ENCODE measurements around the gene FARS2.

DNA sequence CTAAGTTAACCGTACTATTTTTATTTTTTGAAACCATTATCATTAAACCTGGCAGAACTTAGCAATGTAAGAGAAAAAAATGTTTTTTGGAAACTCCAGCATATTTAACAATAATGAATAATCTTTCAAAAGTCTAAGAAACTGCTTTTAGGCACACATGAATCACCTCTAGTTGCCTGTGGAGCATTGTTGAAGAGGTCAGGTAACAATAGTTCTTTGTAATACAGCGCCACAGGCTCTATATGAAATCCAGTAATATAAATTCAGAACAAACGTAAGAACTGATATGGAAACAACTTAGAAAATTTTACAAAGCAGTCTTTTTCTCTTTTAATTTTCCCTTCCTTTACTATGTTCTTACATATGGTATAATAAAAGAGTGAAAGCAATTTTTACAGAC is 10.9 kb upstream of the FARS2 start:
- TF ChIP-seq, protein P1, sequence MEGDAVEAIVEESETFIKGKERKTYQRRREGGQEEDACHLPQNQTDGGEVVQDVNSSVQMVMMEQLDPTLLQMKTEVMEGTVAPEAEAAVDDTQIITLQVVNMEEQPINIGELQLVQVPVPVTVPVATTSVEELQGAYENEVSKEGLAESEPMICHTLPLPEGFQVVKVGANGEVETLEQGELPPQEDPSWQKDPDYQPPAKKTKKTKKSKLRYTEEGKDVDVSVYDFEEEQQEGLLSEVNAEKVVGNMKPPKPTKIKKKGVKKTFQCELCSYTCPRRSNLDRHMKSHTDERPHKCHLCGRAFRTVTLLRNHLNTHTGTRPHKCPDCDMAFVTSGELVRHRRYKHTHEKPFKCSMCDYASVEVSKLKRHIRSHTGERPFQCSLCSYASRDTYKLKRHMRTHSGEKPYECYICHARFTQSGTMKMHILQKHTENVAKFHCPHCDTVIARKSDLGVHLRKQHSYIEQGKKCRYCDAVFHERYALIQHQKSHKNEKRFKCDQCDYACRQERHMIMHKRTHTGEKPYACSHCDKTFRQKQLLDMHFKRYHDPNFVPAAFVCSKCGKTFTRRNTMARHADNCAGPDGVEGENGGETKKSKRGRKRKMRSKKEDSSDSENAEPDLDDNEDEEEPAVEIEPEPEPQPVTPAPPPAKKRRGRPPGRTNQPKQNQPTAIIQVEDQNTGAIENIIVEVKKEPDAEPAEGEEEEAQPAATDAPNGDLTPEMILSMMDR (tag by site-specific recombination; IDR thresholded peaks at IDR 0.05): no peak
- TF ChIP-seq ZNF558 (tag by site-specific recombination; IDR thresholded peaks at IDR 0.05) (no peak), SCRT2 (tag by site-specific recombination; IDR thresholded peaks at IDR 0.05) (no peak), ZNF155 (tag by site-specific recombination; IDR thresholded peaks at IDR 0.05) (no peak), ZNF549 (tag by site-specific recombination; IDR thresholded peaks at IDR 0.05) (no peak), ZNF121 (tag by site-specific recombination; IDR thresholded peaks at IDR 0.05) (no peak), ZSCAN16 (tag by site-specific recombination; IDR thresholded peaks at IDR 0.05) (no peak), ZNF19 (tag by site-specific recombination; IDR thresholded peaks at IDR 0.05; ENCODE audit: low read depth) (no peak), ZNF302 (tag by site-specific recombination; IDR thresholded peaks at IDR 0.05; ENCODE audit: low read depth) (no peak), ZNF350 (tag by site-specific recombination; IDR thresholded peaks at IDR 0.05) (no peak)
- TF ChIP-seq, protein P2, sequence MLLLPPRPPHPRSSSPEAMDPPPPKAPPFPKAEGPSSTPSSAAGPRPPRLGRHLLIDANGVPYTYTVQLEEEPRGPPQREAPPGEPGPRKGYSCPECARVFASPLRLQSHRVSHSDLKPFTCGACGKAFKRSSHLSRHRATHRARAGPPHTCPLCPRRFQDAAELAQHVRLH (tag by site-specific recombination; IDR thresholded peaks at IDR 0.05): no peak
- TF ChIP-seq, protein P3, sequence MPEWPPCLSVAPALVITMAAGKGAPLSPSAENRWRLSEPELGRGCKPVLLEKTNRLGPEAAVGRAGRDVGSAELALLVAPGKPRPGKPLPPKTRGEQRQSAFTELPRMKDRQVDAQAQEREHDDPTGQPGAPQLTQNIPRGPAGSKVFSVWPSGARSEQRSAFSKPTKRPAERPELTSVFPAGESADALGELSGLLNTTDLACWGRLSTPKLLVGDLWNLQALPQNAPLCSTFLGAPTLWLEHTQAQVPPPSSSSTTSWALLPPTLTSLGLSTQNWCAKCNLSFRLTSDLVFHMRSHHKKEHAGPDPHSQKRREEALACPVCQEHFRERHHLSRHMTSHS (tag by site-specific recombination; IDR thresholded peaks at IDR 0.05): no peak
- TF ChIP-seq, protein P4, sequence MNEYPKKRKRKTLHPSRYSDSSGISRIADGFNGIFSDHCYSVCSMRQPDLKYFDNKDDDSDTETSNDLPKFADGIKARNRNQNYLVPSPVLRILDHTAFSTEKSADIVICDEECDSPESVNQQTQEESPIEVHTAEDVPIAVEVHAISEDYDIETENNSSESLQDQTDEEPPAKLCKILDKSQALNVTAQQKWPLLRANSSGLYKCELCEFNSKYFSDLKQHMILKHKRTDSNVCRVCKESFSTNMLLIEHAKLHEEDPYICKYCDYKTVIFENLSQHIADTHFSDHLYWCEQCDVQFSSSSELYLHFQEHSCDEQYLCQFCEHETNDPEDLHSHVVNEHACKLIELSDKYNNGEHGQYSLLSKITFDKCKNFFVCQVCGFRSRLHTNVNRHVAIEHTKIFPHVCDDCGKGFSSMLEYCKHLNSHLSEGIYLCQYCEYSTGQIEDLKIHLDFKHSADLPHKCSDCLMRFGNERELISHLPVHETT (tag by site-specific recombination; IDR thresholded peaks at IDR 0.05): no peak
